CD4-positive, alpha-beta T cell treated with Interleukin-21 for 1 hour (primary cell): ENCODE results near the gene RASGRP1.

ENCODE experiments used
- DNase-seq: peaks from one replicate; pipeline ENCODE4 v3.0.0-alpha.2; 2020

Gene RASGRP1

GRCh38 chr15:38453971-38454695 lies 110.5 kb downstream of the RASGRP1 start, which contains the start of gene FAM98B:
TSS of gene FAM98B (plus strand) at chr15:38454127. CDS start at chr15:38454162, 35 bp downstream.
- peak; percentile 90 for DNase-seq

- no peak for DNase-seq
These were observed 123.5 kb downstream of the RASGRP1 start for GRCh38 chr15:38441130-38441519.

- DNase-seq: peak; percentile 67
These were observed 124.1 kb downstream of the RASGRP1 start for GRCh38 chr15:38440353-38441129.
